ENCODE measurements around the gene MRGPRE. TPM values are rescaled to one million over a fixed set of nuclear protein-coding genes. Genes with fewer than 3 reads are reported as not detected.
A peak's percentile ranks its signal among the peaks of the same experiment; 100 is the strongest.

MRGPRE gene
- total RNA-seq, 1 experiment from 2014 or later, result not detected

DNA sequence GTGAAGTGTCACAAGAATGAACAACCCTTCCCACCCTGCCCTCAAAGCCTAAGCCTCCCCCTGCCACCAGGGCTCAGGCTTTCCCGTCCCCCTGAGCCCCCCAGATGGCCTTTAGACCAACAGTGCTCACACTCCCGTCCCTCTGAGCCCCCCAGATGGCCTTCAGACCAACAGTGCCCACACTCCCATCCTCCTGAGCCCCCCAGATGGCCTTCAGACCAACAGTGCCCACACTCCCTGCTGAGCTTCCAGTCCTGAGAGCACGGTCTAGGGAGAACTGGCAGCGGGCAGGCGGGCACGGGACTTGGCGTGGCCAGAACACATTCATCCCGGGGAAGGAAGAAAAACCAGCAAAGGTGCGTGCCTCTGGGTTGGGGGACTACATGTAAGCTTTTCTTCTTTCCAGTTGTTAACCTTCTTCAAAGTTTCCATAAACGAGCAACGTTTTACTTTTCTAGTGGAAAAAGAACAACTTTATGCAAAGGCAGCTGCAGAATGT, 16.1 kb downstream of the MRGPRE start:
- Histone ChIP-seq H2BK5ac (ENCODE audit: insufficient read length, low read length) (no peak overlapping the region), H4K5ac (ENCODE audit: insufficient read length, low read depth, low read length) (no peak overlapping the region)

More for the DNA sequence above, 16.1 kb downstream of the MRGPRE start:
- H3K9me3 Mint-ChIP-seq, result peaks cover 0 to 4% of the 10 kb centered on the region in 2 experiments; a peak in 3 of 5 replicates
- Histone ChIP-seq H3K4me1 (ENCODE audit: insufficient read depth, low read length) (no peaks in the 10 kb centered on the region), H3K79me1 (ENCODE audit: insufficient read depth, low read depth, low read length, poor library complexity, severe bottlenecking) (no peaks in the 10 kb centered on the region), H4K20me1 (ENCODE audit: control insufficient read depth, insufficient read depth, insufficient read length) (no peaks in the 10 kb centered on the region), H3K9me3 (ENCODE audit: control insufficient read depth, low read depth, low read length) (no peaks in the 10 kb centered on the region), H3K14ac (ENCODE audit: insufficient read depth, low read length) (no peak overlapping the region), H4K91ac (ENCODE audit: insufficient read length, low read depth, low read length) (no peak overlapping the region), H3K27ac (ENCODE audit: insufficient read length, low read depth, low read length) (no peak overlapping the region), H3K18ac (ENCODE audit: insufficient read length, low read depth, low read length) (no peak overlapping the region), H3K23me2 (ENCODE audit: insufficient read length, low read depth, low read length, poor library complexity, severe bottlenecking) (no peaks in the 10 kb centered on the region), H3K79me2 (ENCODE audit: insufficient read depth, low read length) (no peaks in the 10 kb centered on the region), H3K23ac (ENCODE audit: insufficient read length, low read depth, low read length) (no peak overlapping the region), H2BK20ac (ENCODE audit: low read depth, low read length, poor library complexity, severe bottlenecking) (no peak overlapping the region), H2BK12ac (ENCODE audit: insufficient read length, low read depth, low read length) (no peak overlapping the region), H3T11ph (ENCODE audit: low read length) (no peak overlapping the region), H2BK120ac (ENCODE audit: low read depth, low read length, poor library complexity, severe bottlenecking) (no peak overlapping the region), H3K4ac (ENCODE audit: low read depth, low read length) (no peak overlapping the region), H2BK15ac (ENCODE audit: low read depth, low read length) (no peak overlapping the region), H3K27me3 (ENCODE audit: insufficient read depth, low read length) (no peaks in the 10 kb centered on the region), H2AFZ (ENCODE audit: low read length) (no peak overlapping the region), H3K4me2 (ENCODE audit: insufficient read depth, insufficient read length, low read length) (no peak overlapping the region), H2AK5ac (ENCODE audit: insufficient read length, low read length) (no peak overlapping the region), H3K9ac (ENCODE audit: extremely low read depth, insufficient read length, low read length) (no peak overlapping the region), H3K56ac (ENCODE audit: insufficient read length, low read depth, low read length) (no peak overlapping the region), H4K8ac (replicated peaks; ENCODE audit: insufficient read length, low read depth, low read length) (no peak overlapping the region)
- no peak overlapping the region for H3K4me3 Mint-ChIP-seq
- DNase-seq, result peak; percentile 17
- H3K4me1 Mint-ChIP-seq, result peaks cover 21 to 23% of the 10 kb centered on the region in 2 experiments
- H3K36me3 Mint-ChIP-seq (ENCODE audit: insufficient read depth in 1 of 3, low read depth in 3 of 3), result no peaks in the 10 kb centered on the region
- no peak for TF ChIP-seq CTCF (conservative IDR thresholded peaks at IDR 0.05)
- H3K27me3 Mint-ChIP-seq (ENCODE audit: low read depth), result peaks cover 17% of the 10 kb centered on the region
- no peak overlapping the region; a peak in 2 of 7 replicates for H3K27ac Mint-ChIP-seq
- WGBS (ENCODE audit: extremely low coverage, insufficient read length, low lambda C conversion rate), result no CpG with 5 or more reads among the region's 11 CpGs
